HG03520 (cell line): ENCODE data around the gene CCDC63.

ENCODE experiments used
- ATAC-seq: cut with Tn5 transposase; IDR thresholded peaks from one replicate; pipeline ENCODE4 v1.9.1; 2021; ENCODE audit warnings: mild to moderate bottlenecking, moderate library complexity; ENCODE audit not compliant: unreplicated experiment

CCDC63 gene

GRCh38 chr12:110846615-110847566 lies at the start of gene CCDC63:
TSS of gene CCDC63 (plus strand) at chr12:110846987. CDS start at chr12:110852955, 5,968 bp downstream.
- no peak for ATAC-seq

- no peak for ATAC-seq
These were observed 48.3 kb upstream of the CCDC63 start for GRCh38 chr12:110798461-110798860.

- no peak for ATAC-seq
These were observed 44.3 kb upstream of the CCDC63 start for GRCh38 chr12:110802489-110802888.

DNA sequence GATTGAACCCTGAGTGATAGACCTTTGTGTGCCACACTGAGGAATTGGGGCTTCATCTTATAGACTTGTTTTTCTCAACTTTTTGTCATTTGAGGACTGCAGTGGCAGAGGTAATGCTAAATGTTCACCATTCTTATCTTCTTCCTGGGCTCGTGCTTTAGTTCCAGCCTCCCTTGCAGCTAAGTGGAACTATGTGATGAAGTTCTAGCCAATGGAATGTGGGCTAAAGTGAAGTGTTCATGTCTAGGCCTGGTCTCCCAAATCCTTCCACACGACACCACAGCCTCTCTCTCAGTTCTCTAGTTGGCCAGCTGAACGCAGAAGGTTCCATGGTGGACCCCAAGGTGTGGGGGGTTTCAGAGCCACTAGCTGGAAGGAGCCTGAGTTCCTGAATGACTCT lies 42.4 kb upstream of the CCDC63 start:
- no peak for ATAC-seq

GRCh38 chr12:110807640-110808039 lies 39.1 kb upstream of the CCDC63 start:
- ATAC-seq: no peak

GRCh38 chr12:110809149-110809548 lies 37.6 kb upstream of the CCDC63 start:
- no peak for ATAC-seq

DNA sequence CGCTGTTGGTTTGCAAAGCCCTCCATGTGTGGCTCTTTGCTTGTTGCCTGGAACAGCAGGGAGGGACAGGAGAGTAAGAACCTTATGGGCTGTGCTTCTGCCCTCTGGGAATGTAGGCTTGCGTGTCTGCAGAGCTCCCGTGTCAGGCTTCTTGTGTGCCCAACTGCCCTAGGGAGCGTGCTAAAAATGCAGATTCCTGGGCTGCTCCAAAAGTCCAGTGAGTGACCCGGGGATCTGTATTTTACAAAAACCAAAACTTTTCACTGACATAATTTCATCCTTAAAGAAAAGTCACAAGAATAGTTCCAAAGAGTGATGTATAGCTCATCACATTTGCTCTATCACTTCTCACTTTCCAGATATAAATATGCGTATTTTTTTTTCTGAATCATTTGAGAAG lies 34.8 kb upstream of the CCDC63 start:
- no peak for ATAC-seq

GRCh38 chr12:110813285-110813684 lies 33.5 kb upstream of the CCDC63 start:
- ATAC-seq: no peak

GRCh38 chr12:110813756-110814155 lies 33.0 kb upstream of the CCDC63 start:
- ATAC-seq: no peak

DNA sequence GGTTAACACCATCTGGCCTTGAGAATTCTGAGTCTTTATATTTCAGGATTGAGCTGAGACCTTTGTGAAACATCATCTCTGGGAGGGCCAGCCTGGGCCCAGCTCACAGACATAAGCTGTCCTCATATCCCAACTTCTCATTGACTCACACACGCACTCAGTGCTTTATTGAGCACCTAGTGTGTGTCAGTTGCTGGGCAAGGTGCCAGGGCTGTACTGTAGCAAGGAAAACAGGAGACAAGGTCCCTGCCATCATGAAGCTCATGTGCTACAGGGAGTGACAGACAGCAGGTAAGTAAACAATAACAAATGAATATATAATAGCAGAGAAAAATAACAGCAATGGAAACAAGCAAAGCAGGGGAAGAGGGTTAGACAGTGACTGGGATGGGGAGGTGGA lies 30.5 kb upstream of the CCDC63 start:
- ATAC-seq: no peak

DNA sequence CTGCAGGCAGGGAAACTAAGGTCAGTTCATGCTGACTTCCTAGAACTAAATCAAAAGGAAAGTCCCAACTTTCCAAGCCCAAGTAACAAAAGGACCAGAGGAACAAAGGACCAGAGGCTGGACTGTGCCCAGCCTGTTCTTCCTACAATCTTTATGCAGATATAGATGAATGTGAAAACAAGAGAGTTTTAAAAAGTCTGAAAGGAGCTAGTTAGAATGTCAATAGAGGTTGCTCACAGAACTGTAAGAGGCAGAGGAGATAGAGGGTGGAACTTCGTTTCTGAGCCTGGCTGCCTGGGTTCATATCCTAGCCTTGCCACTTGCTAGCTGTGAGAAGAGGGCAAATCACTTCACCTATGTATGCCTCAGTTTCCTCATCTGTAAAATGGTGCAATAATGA lies 30.0 kb upstream of the CCDC63 start:
- ATAC-seq: no peak

- ATAC-seq: no peak
These were observed 28.3 kb upstream of the CCDC63 start for GRCh38 chr12:110818511-110818910.

DNA sequence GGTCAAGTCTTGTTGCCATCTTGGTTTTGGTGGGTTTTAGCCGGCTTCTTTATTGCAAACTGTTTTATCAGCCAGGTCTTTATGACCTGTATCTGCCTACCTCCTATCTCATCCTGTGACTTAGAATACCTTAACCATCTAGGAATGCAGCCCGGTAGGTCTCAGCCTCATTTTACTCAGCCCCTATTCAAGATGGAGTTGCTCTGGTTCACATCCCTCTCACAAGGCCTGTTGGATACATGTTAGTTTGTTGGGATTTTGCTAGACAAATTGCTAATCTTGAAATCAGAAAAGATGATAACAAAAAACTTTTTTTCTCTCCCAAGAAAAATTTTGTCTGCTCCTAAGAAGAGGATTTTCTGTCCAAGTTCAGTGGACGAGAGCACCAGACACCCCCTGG lies 27.6 kb upstream of the CCDC63 start:
- ATAC-seq: no peak

DNA sequence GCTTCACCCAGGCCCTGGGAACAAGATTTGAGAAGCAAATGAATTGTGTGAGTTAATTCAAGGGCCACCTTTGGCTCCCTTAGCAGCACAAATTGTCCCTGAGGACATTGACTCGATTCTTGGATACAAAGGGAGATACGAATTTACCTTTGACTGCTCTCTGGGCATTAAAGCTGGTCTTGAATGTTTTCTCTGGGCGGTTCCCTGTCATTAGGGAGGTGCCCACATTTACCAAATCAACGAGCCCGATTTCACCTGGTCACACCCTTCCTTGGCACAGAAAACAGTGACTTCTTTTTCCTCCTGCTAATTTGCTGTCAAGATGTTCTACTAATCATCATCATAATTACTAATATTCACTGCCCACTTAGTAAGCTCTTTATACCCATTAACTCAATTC lies 27.1 kb upstream of the CCDC63 start:
- ATAC-seq: no peak

GRCh38 chr12:110821917-110822316 lies 24.9 kb upstream of the CCDC63 start:
- ATAC-seq: no peak

DNA sequence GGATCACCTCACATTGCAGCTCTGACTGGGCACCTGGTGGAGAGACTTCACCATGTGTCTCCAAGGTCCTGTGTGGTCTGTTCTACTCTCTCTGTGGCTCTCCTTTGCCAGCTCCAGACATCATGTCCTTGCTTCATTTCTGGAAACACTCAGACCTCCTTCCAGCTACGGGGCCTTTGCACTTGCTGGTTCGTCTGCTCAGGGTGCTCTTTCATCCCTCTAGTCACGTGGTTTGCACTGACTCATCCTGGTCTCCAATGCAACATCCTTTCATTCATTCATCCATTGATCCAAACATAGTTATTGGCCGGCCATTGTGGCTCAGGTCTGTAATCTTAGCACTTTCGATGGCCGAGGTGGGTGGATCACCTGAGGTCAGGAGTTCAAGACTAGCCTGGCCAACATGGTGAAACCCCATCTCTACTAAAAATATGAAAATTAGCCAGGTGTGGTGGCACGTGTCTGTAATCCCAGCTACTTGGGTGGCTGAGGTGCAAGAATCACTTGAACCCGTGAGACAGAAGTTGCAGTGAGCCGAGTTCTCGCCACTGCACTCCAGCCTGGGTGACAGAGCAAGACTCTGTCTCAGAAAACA lies 23.9 kb upstream of the CCDC63 start:
- ATAC-seq: no peak

DNA sequence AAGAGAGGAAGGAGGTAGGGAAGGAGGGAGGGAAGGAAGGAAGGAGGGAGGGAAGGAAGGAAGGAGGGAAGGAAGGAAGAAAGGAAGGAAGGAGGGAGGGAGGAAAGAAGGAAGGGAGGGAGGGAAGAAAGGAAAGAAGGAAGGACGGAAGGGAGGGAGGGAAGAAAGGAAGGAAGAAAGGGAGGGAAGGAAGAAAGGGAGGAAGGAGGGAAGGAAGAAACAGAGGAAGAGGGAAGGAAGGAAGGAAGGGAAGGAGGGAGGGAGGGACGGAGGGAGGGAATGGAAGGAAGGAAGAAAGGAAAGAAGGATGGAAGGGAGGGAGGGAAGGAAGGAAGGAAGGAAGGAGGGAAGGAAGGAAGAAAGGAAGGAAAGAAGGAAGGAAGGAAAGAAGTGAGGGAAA lies 22.4 kb upstream of the CCDC63 start:
- ATAC-seq: no peak

DNA sequence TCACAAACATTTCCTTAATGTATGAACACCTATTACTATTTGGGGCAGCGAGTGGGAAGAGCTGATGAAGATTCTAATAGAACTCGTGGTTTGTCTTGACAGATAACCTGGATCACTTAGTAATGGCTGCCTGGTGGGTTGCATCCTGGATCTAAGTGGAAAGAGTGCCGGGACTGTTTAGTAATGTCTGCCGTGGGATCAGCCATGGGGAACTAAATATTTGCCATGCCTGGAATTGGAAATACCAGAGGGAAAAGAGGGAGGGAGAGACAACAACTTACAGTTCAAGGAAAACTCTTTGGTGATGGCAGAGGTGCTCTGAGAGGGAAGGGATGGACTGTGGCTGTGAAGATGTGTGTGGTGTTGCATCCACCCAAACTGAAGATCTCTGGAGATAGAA lies 21.3 kb upstream of the CCDC63 start:
- no peak for ATAC-seq

DNA sequence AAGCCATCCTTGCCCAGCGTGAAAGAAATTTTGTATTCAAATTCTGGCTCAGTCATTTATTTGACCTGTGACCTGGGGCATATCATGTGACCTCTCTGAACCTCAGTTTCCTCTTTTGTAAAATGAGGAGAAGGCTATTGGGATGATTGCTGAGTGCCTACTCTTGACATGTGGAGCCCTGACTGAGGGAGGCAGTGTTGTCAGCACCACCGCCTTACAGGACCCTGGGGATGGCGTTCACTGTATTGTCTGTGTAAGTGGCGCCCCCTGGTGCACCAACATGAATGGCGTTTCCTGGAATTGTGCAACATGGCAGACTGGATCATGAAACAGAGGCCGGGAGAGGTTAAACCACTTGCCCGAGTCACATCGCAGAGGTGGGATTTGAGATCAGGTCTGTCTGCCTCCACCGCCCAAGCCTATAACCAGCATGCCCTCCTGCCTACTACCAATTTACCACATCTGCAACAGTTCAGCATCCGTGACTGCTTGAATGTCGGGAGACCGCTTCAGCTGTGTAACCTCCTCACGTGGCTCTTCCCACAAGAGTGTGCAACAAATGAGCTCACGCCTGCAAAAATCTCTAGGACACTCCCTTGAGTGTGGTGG lies 20.1 kb upstream of the CCDC63 start:
- ATAC-seq: peak; percentile 51

- no peak for ATAC-seq
These were observed 17.5 kb upstream of the CCDC63 start for GRCh38 chr12:110829308-110829707.

DNA sequence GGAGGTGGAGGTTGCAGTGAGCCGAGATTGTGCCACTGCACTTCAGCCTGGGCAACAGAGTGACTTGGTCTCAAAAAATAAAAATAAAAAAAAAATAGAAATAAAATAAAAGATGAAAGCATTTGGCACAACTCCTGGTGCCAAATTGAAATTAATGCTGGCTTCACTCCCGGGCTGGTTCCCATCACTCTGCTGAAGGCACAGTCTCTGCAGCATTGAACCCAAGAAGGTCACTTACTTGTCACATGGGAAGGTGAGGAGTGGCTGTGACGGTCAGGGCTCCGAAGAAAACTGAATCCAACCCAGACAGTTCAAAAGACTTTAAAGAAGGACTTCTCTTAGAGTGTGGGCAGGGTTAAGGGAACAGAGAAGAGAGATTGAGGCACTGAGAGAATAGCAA lies 10.5 kb upstream of the CCDC63 start:
- no peak for ATAC-seq

DNA sequence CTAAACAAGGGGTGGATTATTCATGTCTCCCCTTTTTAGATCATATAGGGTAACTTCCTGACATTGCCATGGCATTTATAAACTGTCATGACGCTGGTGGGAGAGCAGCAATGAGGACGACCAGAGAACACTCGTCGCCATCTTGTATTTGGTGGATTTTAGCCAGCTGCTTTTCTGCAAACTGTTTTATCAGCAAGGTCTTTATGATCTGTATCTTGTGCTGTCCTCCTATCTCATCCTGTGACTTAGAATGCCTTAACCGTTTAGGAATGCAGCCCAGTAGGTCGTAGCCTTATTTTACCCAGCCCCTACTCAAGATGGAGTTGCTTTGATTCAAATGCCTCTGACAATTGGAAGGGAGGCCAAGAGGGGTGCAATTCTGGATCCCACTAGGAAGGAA lies 5.8 kb upstream of the CCDC63 start:
- no peak for ATAC-seq
